Bronchial epithelial cell (primary cell): Measurements from ENCODE around the gene GLDC. TPM values are rescaled to one million over a fixed set of nuclear protein-coding genes. Genes with fewer than 3 reads are reported as not detected.

Experiments
- DNase-seq: peaks from one replicate; pipeline ENCODE4 v3.0.0-alpha.2; 2010; ENCODE audit warnings: low read depth
- FAIRE-seq: peaks from 2 replicates; lab custom pipeline; 2011; peaks lifted over from hg19 to GRCh38; lab: Jason Lieb, UNC
- H3K27me3 ChIP-seq: 2 replicates; pipeline ENCODE4 v1.5.1; 2011; ENCODE audit warnings: low read length; ENCODE audit not compliant: control insufficient read depth, insufficient read depth
- H3K36me3 ChIP-seq: 2 replicates; pipeline ENCODE4 v1.5.1; 2011; ENCODE audit warnings: low read length; ENCODE audit not compliant: control insufficient read depth, insufficient read depth
- H3K4me3 ChIP-seq: 2 replicates; pipeline ENCODE4 v1.5.1; 2011; ENCODE audit warnings: mild to moderate bottlenecking, low read depth, low read length, control low read depth
- total RNA-seq: library from RNA; depleted of rRNA; stranded (reverse); fragments of >200 nt; gene quantifications from 2 replicates; pipeline ENCODE4 v1.2.1, GENCODE V29; 2014
- TF ChIP-seq, protein P1 (sequence below): IDR thresholded peaks from 2 replicates; pipeline ENCODE4 v1.5.1; 2011; ENCODE audit warnings: mild to moderate bottlenecking, moderate library complexity, low read length, control low read depth, inconsistent platforms; ENCODE audit not compliant: insufficient read depth, severe bottlenecking

The GLDC gene
- total RNA-seq, 1 donor from 2014 or later: not detected

DNA sequence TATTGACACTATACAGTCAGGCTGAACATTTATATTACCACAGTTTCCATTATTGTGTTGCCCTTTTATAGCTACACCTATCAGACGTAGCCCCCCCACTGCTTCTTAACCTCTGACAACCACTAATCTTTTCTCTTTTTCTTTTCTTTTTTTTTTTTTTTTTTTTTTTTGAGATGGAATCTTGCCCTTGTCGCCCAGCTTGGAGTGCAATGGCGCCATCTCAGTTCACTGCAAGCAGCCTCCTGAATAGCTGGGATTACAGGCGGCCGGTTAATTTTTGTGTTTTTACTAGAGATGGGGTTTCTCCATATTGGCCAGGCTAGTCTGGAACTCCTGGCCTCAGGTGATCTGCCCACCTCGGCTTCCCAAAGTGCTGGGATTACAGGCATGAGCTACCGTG, 157.1 kb downstream of the GLDC start:
- Histone ChIP-seq H3K4me3 (no peak overlapping the region), H3K27me3 (no peaks in the 10 kb centered on the region), H3K36me3 (peaks cover 5% of the 10 kb centered on the region)
- DNase-seq (no peak), FAIRE-seq (no peak)
- TF ChIP-seq, protein P1, sequence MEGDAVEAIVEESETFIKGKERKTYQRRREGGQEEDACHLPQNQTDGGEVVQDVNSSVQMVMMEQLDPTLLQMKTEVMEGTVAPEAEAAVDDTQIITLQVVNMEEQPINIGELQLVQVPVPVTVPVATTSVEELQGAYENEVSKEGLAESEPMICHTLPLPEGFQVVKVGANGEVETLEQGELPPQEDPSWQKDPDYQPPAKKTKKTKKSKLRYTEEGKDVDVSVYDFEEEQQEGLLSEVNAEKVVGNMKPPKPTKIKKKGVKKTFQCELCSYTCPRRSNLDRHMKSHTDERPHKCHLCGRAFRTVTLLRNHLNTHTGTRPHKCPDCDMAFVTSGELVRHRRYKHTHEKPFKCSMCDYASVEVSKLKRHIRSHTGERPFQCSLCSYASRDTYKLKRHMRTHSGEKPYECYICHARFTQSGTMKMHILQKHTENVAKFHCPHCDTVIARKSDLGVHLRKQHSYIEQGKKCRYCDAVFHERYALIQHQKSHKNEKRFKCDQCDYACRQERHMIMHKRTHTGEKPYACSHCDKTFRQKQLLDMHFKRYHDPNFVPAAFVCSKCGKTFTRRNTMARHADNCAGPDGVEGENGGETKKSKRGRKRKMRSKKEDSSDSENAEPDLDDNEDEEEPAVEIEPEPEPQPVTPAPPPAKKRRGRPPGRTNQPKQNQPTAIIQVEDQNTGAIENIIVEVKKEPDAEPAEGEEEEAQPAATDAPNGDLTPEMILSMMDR: no peak

DNA sequence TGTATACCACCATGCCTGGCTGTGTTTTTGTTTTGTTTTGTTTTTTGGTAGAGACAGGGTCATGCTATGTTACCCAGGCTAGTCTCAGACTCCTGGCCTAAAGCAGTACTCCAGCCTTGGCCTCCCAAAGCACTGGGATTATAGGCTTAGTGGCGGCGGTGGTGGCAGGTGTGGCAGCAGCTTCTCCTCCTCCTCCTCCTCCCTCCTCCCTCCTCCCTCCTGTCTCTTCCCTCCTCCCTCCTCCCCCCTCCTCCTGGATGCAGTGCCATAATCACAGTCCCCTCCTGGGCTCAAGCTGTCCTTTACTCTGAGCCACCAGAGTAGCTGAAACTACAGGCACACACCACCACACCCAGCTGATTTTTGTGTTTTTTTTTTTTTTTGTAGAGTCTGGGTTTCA, 161.3 kb downstream of the GLDC start:
- FAIRE-seq (no peak), DNase-seq (no peak)
- TF ChIP-seq, protein P1: no peak
- no peak overlapping the region for H3K4me3 ChIP-seq
- H3K36me3 ChIP-seq: peaks cover 4% of the 10 kb centered on the region
- no peaks in the 10 kb centered on the region for H3K27me3 ChIP-seq

Other genes starting within 250 kb of the GLDC start
- gene UHRF2, start 232.5 kb downstream of the GLDC start, total RNA-seq: 40.2 and 49.5 TPM in 2 replicates
- gene KDM4C, start 112.2 kb upstream of the GLDC start, total RNA-seq: 36.6 and 44.0 TPM in 2 replicates